Duodenal mucosa (tissue), 2 donors: Measurements from ENCODE around the gene PRKD1.
"Not testable (repeated sequence)": the region's sequence is repeated elsewhere in the genome, so short reads cannot be mapped to it uniquely, and the experiment has no call there.

Experiments
- H3K27ac ChIP-seq: one replicate; pipeline ENCODE4 v1.7.0; 2013; ENCODE audit warnings: low read depth, low read length
- H3K27me3 ChIP-seq, 2 donors: one replicate each; pipeline ENCODE4 v1.7.0; 2013; ENCODE audit warnings: low read length in 2 of 2, control low read depth in 1 of 2; ENCODE audit not compliant: insufficient read depth in 2 of 2, control insufficient read depth in 1 of 2
- H3K36me3 ChIP-seq, 2 donors: one replicate each; pipeline ENCODE4 v1.7.0; 2013; ENCODE audit warnings: low read length in 2 of 2, control low read depth in 1 of 2; ENCODE audit not compliant: insufficient read depth in 2 of 2, control insufficient read depth in 1 of 2
- H3K4me1 ChIP-seq, 2 donors: one replicate each; pipeline ENCODE4 v1.7.0; 2013; ENCODE audit warnings: low read length in 2 of 2, control low read depth in 1 of 2; ENCODE audit not compliant: insufficient read depth in 2 of 2, control insufficient read depth in 1 of 2
- H3K4me3 ChIP-seq, 2 donors: one replicate each; pipeline ENCODE4 v1.7.0; 2013; ENCODE audit warnings: low read length in 2 of 2, low read depth in 1 of 2
- H3K9ac ChIP-seq, 2 donors: one replicate each; pipeline ENCODE4 v1.7.0; 2013; ENCODE audit warnings: low read length in 2 of 2, low read depth in 1 of 2
- H3K9me3 ChIP-seq, 2 donors: one replicate each; pipeline ENCODE4 v1.7.0; 2013; ENCODE audit warnings: low read length in 2 of 2, control low read depth in 1 of 2; ENCODE audit not compliant: control insufficient read depth in 1 of 2

The PRKD1 gene

GRCh38 chr14:29868000-29868399 is 59.6 kb downstream of the PRKD1 start:
- H3K27ac ChIP-seq = no peak overlapping the region
- H3K27me3 ChIP-seq = no peaks in the 10 kb centered on the region
- no peaks in the 10 kb centered on the region for H3K4me1 ChIP-seq
- no peaks in the 10 kb centered on the region for H3K36me3 ChIP-seq
- no peak overlapping the region for H3K4me3 ChIP-seq
- no peak overlapping the region for H3K9ac ChIP-seq
- H3K9me3 ChIP-seq = no peaks in the 10 kb centered on the region

GRCh38 chr14:29865299-29865698 is 62.3 kb downstream of the PRKD1 start:
- Histone ChIP-seq H3K9ac (no peak overlapping the region), H3K36me3 (no peaks in the 10 kb centered on the region), H3K4me3 (no peak overlapping the region), H3K27me3 (no peaks in the 10 kb centered on the region), H3K27ac (no peak overlapping the region), H3K4me1 (no peaks in the 10 kb centered on the region), H3K9me3 (no peaks in the 10 kb centered on the region)

GRCh38 chr14:29861996-29862395 is 65.7 kb downstream of the PRKD1 start:
- no peaks in the 10 kb centered on the region for H3K9me3 ChIP-seq
- H3K4me3 ChIP-seq = no peak overlapping the region
- H3K9ac ChIP-seq = no peak overlapping the region
- no peaks in the 10 kb centered on the region for H3K36me3 ChIP-seq
- H3K4me1 ChIP-seq = no peaks in the 10 kb centered on the region
- no peak overlapping the region for H3K27ac ChIP-seq
- H3K27me3 ChIP-seq = no peaks in the 10 kb centered on the region

- Histone ChIP-seq H3K4me1 (no peaks in the 10 kb centered on the region), H3K9ac (no peak overlapping the region), H3K9me3 (peaks cover 0 to 3% of the 10 kb centered on the region in 2 donors), H3K27ac (no peak overlapping the region), H3K27me3 (no peaks in the 10 kb centered on the region), H3K36me3 (no peaks in the 10 kb centered on the region), H3K4me3 (no peak overlapping the region)
These were observed 69.3 kb downstream of the PRKD1 start for GRCh38 chr14:29858299-29858698.

GRCh38 chr14:29857551-29857950 is 70.1 kb downstream of the PRKD1 start:
- Histone ChIP-seq H3K27ac (no peak overlapping the region), H3K36me3 (no peaks in the 10 kb centered on the region), H3K9me3 (peaks cover 0 to 3% of the 10 kb centered on the region in 2 donors), H3K4me3 (no peak overlapping the region), H3K4me1 (no peaks in the 10 kb centered on the region), H3K9ac (no peak overlapping the region), H3K27me3 (no peaks in the 10 kb centered on the region)

- no peaks in the 10 kb centered on the region for H3K27me3 ChIP-seq
These were observed 71.1 kb downstream of the PRKD1 start for GRCh38 chr14:29856516-29856915.

GRCh38 chr14:29853691-29854090 is 74.0 kb downstream of the PRKD1 start:
- not testable (repeated sequence) for H3K36me3 ChIP-seq, H3K27ac ChIP-seq, H3K9ac ChIP-seq, H3K4me3 ChIP-seq, H3K4me1 ChIP-seq, H3K9me3 ChIP-seq, H3K27me3 ChIP-seq

More at GRCh38 chr14:29856516-29856915, 71.1 kb downstream of the PRKD1 start:
- Histone ChIP-seq H3K9ac (no peak overlapping the region), H3K4me3 (no peak overlapping the region), H3K36me3 (no peaks in the 10 kb centered on the region), H3K4me1 (no peaks in the 10 kb centered on the region), H3K27ac (no peak overlapping the region), H3K9me3 (peaks cover 0 to 3% of the 10 kb centered on the region in 2 donors)

- Histone ChIP-seq H3K9ac (no peak overlapping the region), H3K36me3 (no peaks in the 10 kb centered on the region), H3K27me3 (no peaks in the 10 kb centered on the region), H3K4me3 (no peak overlapping the region), H3K27ac (no peak overlapping the region), H3K4me1 (no peaks in the 10 kb centered on the region), H3K9me3 (peaks cover 0 to 3% of the 10 kb centered on the region in 2 donors)
These were observed 74.4 kb downstream of the PRKD1 start for GRCh38 chr14:29853272-29853671.

GRCh38 chr14:29851397-29851796 is 76.2 kb downstream of the PRKD1 start:
- no peak overlapping the region for H3K9ac ChIP-seq
- H3K4me3 ChIP-seq = no peak overlapping the region
- peaks cover 0 to 3% of the 10 kb centered on the region in 2 donors for H3K9me3 ChIP-seq

GRCh38 chr14:29847056-29847380 is 80.6 kb downstream of the PRKD1 start:
- Histone ChIP-seq H3K27ac (no peak overlapping the region), H3K9me3 (peaks cover 0 to 2% of the 10 kb centered on the region in 2 donors), H3K36me3 (no peaks in the 10 kb centered on the region), H3K27me3 (no peaks in the 10 kb centered on the region), H3K4me1 (no peaks in the 10 kb centered on the region), H3K9ac (no peak overlapping the region), H3K4me3 (no peak overlapping the region)

More at GRCh38 chr14:29851397-29851796, 76.2 kb downstream of the PRKD1 start:
- Histone ChIP-seq H3K4me1 (no peaks in the 10 kb centered on the region), H3K27ac (no peak overlapping the region), H3K27me3 (no peaks in the 10 kb centered on the region), H3K36me3 (no peaks in the 10 kb centered on the region)
